GM19240 (cell line): Measurements from ENCODE around the gene NRTN.
"Not testable (repeated sequence)": the region's sequence is repeated elsewhere in the genome, so short reads cannot be mapped to it uniquely, and the experiment has no call there.

ENCODE experiments used
- DNase-seq: peaks from one replicate; pipeline ENCODE4 v3.0.0; 2011; ENCODE audit warnings: low spot score; ENCODE audit not compliant: insufficient read length

NRTN gene

GRCh38 chr19:5804516-5805461 is at the start of gene NRTN:
Gene NRTN (plus strand): TSS chr19:5805067. CDS start chr19:5824166, 19,099 bp downstream.
- DNase-seq = no peak

- DNase-seq = no peak
These were observed 42.2 kb upstream of the NRTN start for GRCh38 chr19:5762608-5763217.

GRCh38 chr19:5765220-5765619 is 39.6 kb upstream of the NRTN start:
- no peak for DNase-seq

GRCh38 chr19:5767949-5768348 is 36.9 kb upstream of the NRTN start:
- no peak for DNase-seq

GRCh38 chr19:5772416-5772815 is 32.5 kb upstream of the NRTN start:
- DNase-seq = no peak

- no peak for DNase-seq
These were observed 31.6 kb upstream of the NRTN start for GRCh38 chr19:5773276-5773675.

- no peak for DNase-seq
These were observed 29.9 kb upstream of the NRTN start for GRCh38 chr19:5774921-5775320.

GRCh38 chr19:5775668-5776309 is 29.1 kb upstream of the NRTN start:
- DNase-seq = no peak

- no peak for DNase-seq
These were observed 26.5 kb upstream of the NRTN start for GRCh38 chr19:5778402-5778801.

GRCh38 chr19:5780916-5781315 is 24.0 kb upstream of the NRTN start:
- DNase-seq = not testable (repeated sequence)

GRCh38 chr19:5782322-5782721 is 22.5 kb upstream of the NRTN start:
- no peak for DNase-seq

- DNase-seq = no peak
These were observed 21.6 kb upstream of the NRTN start for GRCh38 chr19:5782945-5783919.

GRCh38 chr19:5784581-5785147 is 20.2 kb upstream of the NRTN start, which contains the start of gene PRR22:
Gene PRR22 (minus strand): TSS chr19:5784746. CDS start chr19:5784660, 86 bp downstream.
- DNase-seq = no peak

- DNase-seq = no peak
These were observed 19.4 kb upstream of the NRTN start for GRCh38 chr19:5785423-5785822.

- DNase-seq = no peak
These were observed 18.1 kb upstream of the NRTN start for GRCh38 chr19:5786593-5787408.

- no peak for DNase-seq
These were observed 17.3 kb upstream of the NRTN start for GRCh38 chr19:5787409-5788182.

- DNase-seq = no peak
These were observed 16.4 kb upstream of the NRTN start for GRCh38 chr19:5788422-5788821.

- DNase-seq = no peak
These were observed 15.5 kb upstream of the NRTN start for GRCh38 chr19:5789351-5789761.
